ENCODE measurements around the gene PCDHGA7. TPM values are rescaled to one million over a fixed set of nuclear protein-coding genes. Genes with fewer than 3 reads are reported as not detected.
"Not testable (repeated sequence)": the region's sequence is repeated elsewhere in the genome, so short reads cannot be mapped to it uniquely, and the experiment has no call there.

The PCDHGA7 gene
- total RNA-seq (2014; rRNA removed; shearing (Covaris generic)), result 0.27 and 0.29 TPM in 2 replicates

GRCh38 chr5:141382469-141383294 lies at the start of gene PCDHGA7:
TSS of gene PCDHGA7 (plus strand) at chr5:141382742. CDS start at chr5:141382900, 158 bp downstream.
- no peak for DNase-seq (ENCODE audit: low spot score)

- peak; percentile 36 for DNase-seq (ENCODE audit: low spot score)
Observed at GRCh38 chr5:141338538-141339306, 43.8 kb upstream of the PCDHGA7 start, which contains the start of gene PCDHGA2. TSS of gene PCDHGA2 (plus strand) at chr5:141338760.

GRCh38 chr5:141340781-141341354 lies 41.7 kb upstream of the PCDHGA7 start:
- DNase-seq (ENCODE audit: low spot score), result not testable (repeated sequence)

- DNase-seq (ENCODE audit: low spot score), result no peak
Observed at GRCh38 chr5:141342773-141343172, 39.8 kb upstream of the PCDHGA7 start.

- DNase-seq (ENCODE audit: low spot score), result peak; percentile 75
Observed at GRCh38 chr5:141343242-141343952, 39.1 kb upstream of the PCDHGA7 start, which contains the start of gene PCDHGA3. TSS of gene PCDHGA3 (plus strand) at chr5:141343829. CDS start at chr5:141344034, 205 bp downstream.

GRCh38 chr5:141343953-141344463 lies 38.5 kb upstream of the PCDHGA7 start:
- no peak for DNase-seq (ENCODE audit: low spot score)

- DNase-seq (ENCODE audit: low spot score), result no peak
Observed at GRCh38 chr5:141345327-141345726, 37.2 kb upstream of the PCDHGA7 start.

GRCh38 chr5:141346017-141346416 lies 36.5 kb upstream of the PCDHGA7 start:
- not testable (repeated sequence) for DNase-seq (ENCODE audit: low spot score)

GRCh38 chr5:141349917-141350619 lies 32.5 kb upstream of the PCDHGA7 start, which contains the start of gene PCDHGB1:
TSS of gene PCDHGB1 (plus strand) at chr5:141350099. CDS start at chr5:141350261, 162 bp downstream.
- peak; percentile 20 for DNase-seq (ENCODE audit: low spot score)

- DNase-seq (ENCODE audit: low spot score), result no peak
Observed at GRCh38 chr5:141351591-141351990, 31.0 kb upstream of the PCDHGA7 start.

- no peak for DNase-seq (ENCODE audit: low spot score)
Observed at GRCh38 chr5:141354900-141355469, 27.6 kb upstream of the PCDHGA7 start, which contains the start of gene PCDHGA4. TSS of gene PCDHGA4 (plus strand) at chr5:141355021. CDS start at chr5:141355108, 87 bp downstream.

- no peak for DNase-seq (ENCODE audit: low spot score)
Observed at GRCh38 chr5:141355641-141356040, 26.9 kb upstream of the PCDHGA7 start.

- no peak for DNase-seq (ENCODE audit: low spot score)
Observed at GRCh38 chr5:141356133-141356532, 26.4 kb upstream of the PCDHGA7 start.

- DNase-seq (ENCODE audit: low spot score), result no peak
Observed at GRCh38 chr5:141356950-141357349, 25.6 kb upstream of the PCDHGA7 start.

GRCh38 chr5:141359790-141360426 lies 22.6 kb upstream of the PCDHGA7 start, which contains the start of gene PCDHGB2:
TSS of gene PCDHGB2 (plus strand) at chr5:141359994. CDS start at chr5:141360136, 142 bp downstream.
- DNase-seq (ENCODE audit: low spot score), result no peak

- no peak for DNase-seq (ENCODE audit: low spot score)
Observed at GRCh38 chr5:141360685-141361084, 21.9 kb upstream of the PCDHGA7 start.

GRCh38 chr5:141362719-141363118 lies 19.8 kb upstream of the PCDHGA7 start:
- no peak for DNase-seq (ENCODE audit: low spot score)

GRCh38 chr5:141363952-141364660 lies 18.4 kb upstream of the PCDHGA7 start, which contains the start of gene PCDHGA5:
TSS of gene PCDHGA5 (plus strand) at chr5:141364162. CDS start at chr5:141364331, 169 bp downstream.
- DNase-seq (ENCODE audit: low spot score), result no peak

All from H4 (cell line).